ENCODE data around the gene OR8G5. TPM values are rescaled to one million over a fixed set of nuclear protein-coding genes. Genes with fewer than 3 reads are reported as not detected.

The OR8G5 gene
- total RNA-seq, 1 donor from 2014 or later: not detected

DNA sequence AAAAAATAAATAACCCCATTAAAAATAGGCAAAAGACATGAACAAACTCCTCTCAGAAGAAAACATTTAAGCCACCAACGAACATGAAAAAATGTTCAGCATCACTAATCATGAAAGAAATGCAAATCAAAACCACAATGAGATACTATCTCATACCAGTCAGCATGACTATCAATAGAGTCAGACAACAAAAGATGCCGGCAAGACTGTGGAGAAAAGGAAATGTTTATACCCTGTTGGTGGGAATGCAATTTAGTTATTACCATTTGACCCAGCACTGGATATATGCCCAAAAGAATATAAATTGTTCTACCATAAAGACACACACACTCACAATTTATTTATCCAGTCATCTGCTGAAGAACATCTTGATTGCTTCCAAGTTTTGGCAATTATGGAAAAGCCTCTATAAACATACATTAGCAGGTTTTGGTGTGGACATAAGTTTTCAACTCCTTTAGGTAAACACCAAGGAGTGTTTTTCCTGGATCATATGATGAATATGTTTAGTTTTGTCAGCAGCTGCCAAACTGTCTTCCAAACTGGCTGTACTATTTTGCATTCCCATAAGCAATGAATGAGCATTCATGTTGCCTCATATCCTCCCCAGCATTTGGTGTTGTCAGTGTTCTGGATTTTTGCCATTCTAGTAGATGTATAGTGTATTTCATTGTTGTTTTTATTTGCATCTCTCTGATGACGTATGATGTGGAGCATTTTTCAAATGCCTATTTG is 29.6 kb downstream of the OR8G5 start:
- no peak for DNase-seq (ENCODE audit: low spot score)

DNA sequence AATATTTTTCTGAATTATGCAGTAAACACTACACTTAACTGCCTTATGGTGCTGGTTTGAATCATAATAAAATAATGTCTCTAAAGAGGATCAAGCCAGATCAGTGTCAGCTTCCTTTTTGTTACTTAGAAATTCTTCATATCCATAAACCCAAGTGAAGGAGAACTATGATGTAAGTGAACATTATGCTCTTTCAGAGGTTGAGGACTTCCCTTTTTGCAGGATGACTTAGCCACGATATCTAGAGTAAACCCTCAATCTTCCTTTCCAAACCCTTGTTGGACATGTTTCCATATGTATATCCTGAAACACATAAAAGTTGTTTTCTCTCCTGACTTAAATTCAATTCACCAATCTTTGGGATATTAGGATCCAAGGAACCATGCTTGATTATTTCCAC is 38.5 kb downstream of the OR8G5 start:
- DNase-seq (ENCODE audit: low spot score): peak; percentile 17

DNA sequence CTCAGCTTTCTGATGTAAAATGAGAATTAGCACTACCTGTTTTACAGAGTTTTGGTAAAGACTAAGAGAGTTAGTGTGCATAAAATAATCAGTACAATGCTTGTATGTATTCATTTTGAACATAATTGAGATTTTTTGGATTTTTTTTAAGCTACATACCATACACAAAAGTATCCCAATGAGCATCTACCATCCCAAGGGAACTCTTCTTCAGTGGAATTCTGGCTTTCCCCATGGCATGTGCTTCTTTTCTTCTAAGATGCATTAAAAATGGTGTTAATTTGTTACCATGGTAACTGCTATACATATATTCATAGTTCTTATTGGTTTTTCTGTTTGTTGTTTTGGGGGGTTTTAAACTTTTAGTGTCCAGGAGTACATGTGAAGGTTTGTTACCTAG is 39.8 kb downstream of the OR8G5 start:
- DNase-seq (ENCODE audit: low spot score): no peak

DNA sequence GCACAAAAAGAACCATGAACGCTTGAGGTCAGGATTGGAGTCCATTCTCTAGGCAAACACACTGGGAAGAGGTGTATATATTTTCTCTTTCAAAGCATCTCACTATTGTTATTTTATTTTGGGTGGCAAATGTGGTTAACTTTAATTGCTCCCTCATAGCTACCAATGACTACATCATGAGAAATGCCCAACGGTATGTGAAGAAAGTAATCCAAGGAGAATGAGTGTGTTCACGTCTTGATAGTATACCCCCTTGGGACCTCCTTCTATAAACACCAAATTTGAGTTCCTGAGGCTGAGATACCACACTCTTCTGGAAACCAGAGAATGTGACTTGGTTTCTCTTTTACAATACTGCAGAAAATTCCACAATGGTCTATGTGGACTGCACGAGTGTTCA is 41.7 kb downstream of the OR8G5 start:
- DNase-seq (ENCODE audit: low spot score): no peak

DNA sequence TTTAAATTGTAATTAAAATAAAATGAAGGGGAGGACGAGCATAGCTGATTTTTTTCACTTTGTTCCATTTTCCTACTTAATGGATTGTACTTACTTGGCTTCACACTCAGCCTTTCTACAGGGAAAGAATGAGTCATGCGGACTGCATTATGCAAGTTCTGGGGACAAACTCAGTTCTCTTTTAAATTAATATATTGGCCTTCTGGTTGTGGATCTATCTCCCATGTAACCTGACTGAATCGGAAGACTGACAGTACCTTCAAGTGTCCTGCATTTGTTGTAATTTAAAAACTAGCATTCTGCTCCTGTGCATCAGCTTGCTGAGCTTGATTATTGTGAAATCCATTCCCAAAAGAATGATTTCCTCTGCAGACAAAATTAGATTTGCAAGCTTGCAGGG is 45.4 kb downstream of the OR8G5 start:
- peak; percentile 31 for DNase-seq (ENCODE audit: low spot score)

DNA sequence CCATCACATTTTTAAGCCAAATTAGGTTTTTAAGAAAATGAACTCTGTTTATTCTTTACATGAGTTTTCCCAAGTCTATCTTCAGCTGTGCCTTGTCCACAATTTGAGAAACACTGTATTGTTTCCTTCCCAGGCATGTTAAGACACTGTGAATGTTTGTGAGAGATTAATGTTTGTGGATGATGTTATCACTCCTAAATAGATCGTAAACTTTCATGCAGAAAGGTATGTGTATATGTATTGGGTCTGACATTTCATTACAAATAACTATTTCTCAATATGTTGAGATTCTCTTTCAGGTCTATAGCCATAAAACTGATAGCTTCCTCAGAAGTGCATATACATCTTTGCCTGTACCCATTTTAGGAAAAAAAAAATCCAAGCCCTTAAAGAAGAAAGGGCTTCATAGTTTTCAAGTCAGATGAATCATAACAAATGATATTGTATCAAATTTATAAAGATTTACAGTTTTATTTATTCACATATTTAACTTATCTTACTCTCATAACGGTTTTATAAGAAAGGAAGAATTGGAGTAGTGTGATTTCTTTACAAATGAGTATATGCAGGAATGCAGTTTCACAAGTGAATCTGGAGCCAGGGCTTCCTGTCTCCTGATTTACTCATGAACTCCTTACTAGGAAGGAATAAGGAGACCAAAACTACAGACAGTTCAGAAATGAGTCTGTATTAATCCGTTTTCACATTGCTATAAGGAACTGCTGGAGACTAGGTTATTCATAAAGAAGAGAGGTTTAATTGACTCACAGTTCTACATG is 46.4 kb downstream of the OR8G5 start:
- DNase-seq (ENCODE audit: low spot score): no peak

DNA sequence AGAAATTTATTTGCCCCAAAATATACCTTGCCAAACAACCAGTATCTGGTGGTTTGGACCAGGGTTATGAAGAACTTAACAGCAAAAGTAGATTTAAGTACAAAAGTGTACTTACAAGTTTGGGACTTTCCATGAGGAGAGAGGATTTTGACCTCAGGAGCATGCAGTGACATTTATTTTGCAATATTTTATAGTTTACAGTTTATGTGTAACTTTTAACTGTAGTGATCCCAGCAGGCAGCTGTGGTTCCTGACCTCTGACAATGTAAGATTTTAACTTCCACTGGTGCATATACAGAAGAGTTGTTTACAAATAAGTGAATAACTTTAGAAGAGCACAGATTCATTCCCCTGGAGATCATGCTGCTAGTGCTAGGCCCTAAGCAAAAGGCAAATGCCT is 50.9 kb downstream of the OR8G5 start:
- DNase-seq (ENCODE audit: low spot score): no peak

DNA sequence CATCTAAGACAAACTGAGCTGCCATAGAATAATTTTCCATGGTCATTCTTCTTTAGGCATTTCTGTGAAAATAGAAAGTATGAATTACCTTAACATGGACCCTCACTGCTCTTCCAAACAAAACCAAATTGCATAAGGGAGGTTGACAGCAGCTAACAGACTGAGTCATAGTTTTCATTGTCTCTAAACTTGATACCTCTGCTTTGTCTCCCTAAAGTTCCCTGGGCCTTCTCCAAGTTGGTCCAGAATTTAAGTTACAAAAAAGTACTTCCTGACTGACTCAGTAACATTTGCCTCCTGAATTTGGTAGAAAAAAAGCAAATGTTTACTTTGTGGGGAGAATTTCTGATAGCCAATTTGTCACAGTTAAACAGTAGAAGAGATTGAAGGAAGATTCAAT is 54.5 kb downstream of the OR8G5 start:
- DNase-seq (ENCODE audit: low spot score): no peak

DNA sequence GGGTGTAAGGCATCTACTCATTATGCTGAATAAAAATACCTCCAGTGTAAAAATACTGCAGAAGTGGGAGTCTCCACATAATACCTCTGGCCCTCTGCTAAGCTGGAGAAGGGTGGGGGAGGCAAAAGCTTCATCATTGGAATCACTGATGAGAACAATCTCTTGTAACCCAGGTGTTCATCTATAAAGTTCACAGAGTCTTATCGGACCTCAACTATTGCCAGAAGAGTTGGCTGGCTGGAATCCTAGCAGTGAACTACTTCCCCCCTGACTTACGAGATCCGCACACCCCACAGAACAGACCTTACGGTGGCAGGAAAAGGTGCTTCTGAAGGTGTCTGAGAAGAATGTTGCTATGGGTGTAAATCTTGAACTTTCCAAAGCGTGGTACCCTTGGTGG is 55.1 kb downstream of the OR8G5 start:
- no peak for DNase-seq (ENCODE audit: low spot score)

DNA sequence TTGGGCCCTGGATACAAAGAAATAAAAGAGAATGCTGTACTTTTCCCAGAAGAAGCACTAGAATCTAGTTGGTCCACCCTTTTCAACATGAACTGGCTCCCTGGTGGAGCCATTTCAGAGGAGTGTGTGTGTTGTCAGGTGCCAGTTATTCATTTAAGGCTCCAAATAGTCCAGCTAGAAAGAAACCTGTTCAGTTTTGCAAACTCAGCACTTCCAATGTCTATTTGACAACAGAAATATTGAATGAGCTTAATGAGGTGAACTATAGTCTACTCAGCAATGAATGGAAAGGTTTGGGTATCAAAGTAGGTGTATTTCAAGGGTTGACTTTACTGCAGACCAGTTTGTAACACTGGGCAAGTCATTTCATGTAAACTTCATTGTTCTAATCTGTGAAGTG is 55.5 kb downstream of the OR8G5 start:
- DNase-seq (ENCODE audit: low spot score): no peak

DNA sequence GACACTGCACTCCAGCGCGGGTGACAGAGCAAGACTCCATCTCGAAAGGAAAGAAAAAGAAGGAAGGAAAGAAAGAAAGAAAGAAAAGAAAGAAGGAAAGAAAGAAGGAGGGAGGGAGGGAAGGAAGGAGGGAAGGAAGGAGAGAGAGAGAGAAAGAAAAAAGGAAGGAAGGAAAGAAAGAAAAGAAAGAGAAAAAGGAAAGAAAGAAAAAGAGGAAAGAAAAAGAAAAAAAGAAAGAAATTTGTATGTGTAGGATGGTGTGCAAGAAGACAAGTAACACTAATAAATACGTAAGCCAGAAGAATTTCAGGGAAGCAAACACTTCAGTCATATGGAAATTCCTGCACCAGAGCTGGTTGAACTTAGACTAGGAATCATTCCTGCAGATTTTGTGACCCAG is 57.0 kb downstream of the OR8G5 start:
- no peak for DNase-seq (ENCODE audit: low spot score)

DNA sequence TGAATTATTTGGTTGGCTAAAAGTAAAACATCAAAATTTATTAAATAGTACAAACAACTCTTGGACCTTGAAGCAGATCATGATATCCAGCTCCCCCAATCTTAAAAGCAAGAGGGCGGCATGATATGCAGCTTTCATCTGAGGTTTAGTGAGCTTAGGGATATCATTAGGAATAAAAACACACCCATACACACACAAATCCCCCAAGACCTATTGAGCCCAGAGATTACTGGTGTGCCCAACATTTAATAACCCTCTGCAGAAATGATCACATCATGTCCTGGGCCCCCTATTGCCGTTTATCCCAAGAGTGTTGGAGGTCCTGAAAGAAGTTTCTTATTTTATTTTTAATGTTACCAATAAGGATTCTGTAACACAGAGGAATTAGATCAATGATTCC is 57.7 kb downstream of the OR8G5 start, which contains the start of gene OR8D1:
OR8D1 (minus strand) TSS at position 101 of the 400 bp plus-strand sequence. CDS start 3,183 bp downstream, outside the sequence.
- peak; percentile 86 for DNase-seq (ENCODE audit: low spot score)

DNA sequence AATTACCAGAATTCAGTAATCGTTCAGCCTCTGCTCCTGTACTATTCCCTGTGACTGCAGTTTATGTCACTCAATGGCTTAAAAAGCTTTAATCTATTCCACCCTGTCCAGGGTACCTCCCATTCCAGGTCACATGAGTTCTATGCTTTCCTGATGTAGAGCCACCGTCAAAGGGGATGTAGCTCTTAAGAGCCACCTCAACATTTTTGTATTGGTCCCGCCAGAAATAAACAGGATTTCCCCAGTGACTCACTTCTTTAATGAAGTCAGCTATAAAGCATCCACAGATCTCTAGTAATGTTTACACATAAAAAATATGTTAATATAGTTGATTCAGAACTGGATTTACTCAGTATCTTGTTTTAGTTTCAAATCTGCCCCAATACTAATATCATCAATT is 58.9 kb downstream of the OR8G5 start:
- peak; percentile 52 for DNase-seq (ENCODE audit: low spot score)

Other genes starting within 250 kb of the OR8G5 start
- 2.4 TPM for gene OR10G4, start 243.4 kb upstream of the OR8G5 start, total RNA-seq (ENCODE audit: insufficient read depth, low replicate concordance)
- gene OR10G9, start 233.4 kb upstream of the OR8G5 start, total RNA-seq (ENCODE audit: insufficient read depth, low replicate concordance): 5.3 TPM
- gene OR10G8, start 229.6 kb upstream of the OR8G5 start, total RNA-seq (ENCODE audit: insufficient read depth, low replicate concordance): not detected
- 4.1 TPM for gene OR10G7, start 215.1 kb upstream of the OR8G5 start, total RNA-seq (ENCODE audit: insufficient read depth, low replicate concordance)
- 19.7 TPM for gene VWA5A, start 140.9 kb upstream of the OR8G5 start, total RNA-seq (ENCODE audit: insufficient read depth, low replicate concordance)
- gene OR10D3, start 73.0 kb upstream of the OR8G5 start, total RNA-seq (ENCODE audit: insufficient read depth, low replicate concordance): 0.24 TPM
- 1.9 TPM for gene OR8G1, start 15.3 kb upstream of the OR8G5 start, total RNA-seq (ENCODE audit: insufficient read depth, low replicate concordance)
- gene OR8D1, start 57.6 kb downstream of the OR8G5 start, total RNA-seq (ENCODE audit: insufficient read depth, low replicate concordance): 7.9 TPM
- 1.4 TPM for gene OR8D2, start 63.8 kb downstream of the OR8G5 start, total RNA-seq (ENCODE audit: insufficient read depth, low replicate concordance)
- gene OR8B2, start 128.1 kb downstream of the OR8G5 start, total RNA-seq (ENCODE audit: insufficient read depth, low replicate concordance): not detected
- not detected for gene OR8B3, start 142.6 kb downstream of the OR8G5 start, total RNA-seq (ENCODE audit: insufficient read depth, low replicate concordance)
- gene OR8B4, start 168.5 kb downstream of the OR8G5 start, total RNA-seq (ENCODE audit: insufficient read depth, low replicate concordance): not detected
- 4.6 TPM for gene OR8B8, start 189.3 kb downstream of the OR8G5 start, total RNA-seq (ENCODE audit: insufficient read depth, low replicate concordance)